Transverse colon (tissue), 3 donors: Measurements from ENCODE around the gene ERG28.

ENCODE experiments used
- EP300 ChIP-seq: sonication (generic); formaldehyde crosslinking; IDR thresholded peaks from one replicate; pipeline ENCODE4 v1.6.1; 2017; ENCODE audit warnings: antibody characterized with exemption, low read depth
- POLR2A ChIP-seq: fragments of 450-650 bp; IDR thresholded peaks from one replicate; pipeline ENCODE4 v1.6.1; 2016; ENCODE audit warnings: antibody characterized with exemption, mild to moderate bottlenecking, moderate library complexity
- TF ChIP-seq, protein P1 (sequence below), 5 experiments: fragments of 200-600 bp in 3 of 5; fragments of 450-650 bp in 2 of 5; sonication (generic) in 3 of 5; IDR thresholded peaks; 1 replicate in 2 of 5; 2 replicates in 3 of 5; pipeline ENCODE4 v1.5.1; 2016 to 2017; ENCODE audit warnings: antibody characterized with exemption in 5 of 5, inconsistent platforms in 3 of 5, mild to moderate bottlenecking in 2 of 5, moderate library complexity in 1 of 5

DNA sequence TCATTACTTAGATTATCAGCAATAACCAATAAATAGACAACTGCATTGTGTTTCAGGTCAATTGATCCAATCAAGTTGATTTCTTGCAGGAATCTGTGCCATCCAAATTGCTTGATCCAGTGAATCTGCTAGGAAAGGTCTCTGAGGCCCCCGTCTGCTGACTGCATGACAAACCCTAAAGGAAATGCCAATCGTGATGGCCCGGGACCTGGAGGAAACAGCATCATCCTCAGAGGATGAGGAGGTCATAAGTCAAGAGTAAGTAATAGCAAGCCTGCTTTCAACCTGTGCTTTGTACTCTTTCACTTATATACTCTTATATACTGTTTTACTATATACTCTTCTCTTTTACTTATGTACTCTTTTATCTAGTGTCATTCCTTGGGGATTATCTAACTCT is 2.3 kb upstream of the ERG28 start:
- TF ChIP-seq, protein P1, sequence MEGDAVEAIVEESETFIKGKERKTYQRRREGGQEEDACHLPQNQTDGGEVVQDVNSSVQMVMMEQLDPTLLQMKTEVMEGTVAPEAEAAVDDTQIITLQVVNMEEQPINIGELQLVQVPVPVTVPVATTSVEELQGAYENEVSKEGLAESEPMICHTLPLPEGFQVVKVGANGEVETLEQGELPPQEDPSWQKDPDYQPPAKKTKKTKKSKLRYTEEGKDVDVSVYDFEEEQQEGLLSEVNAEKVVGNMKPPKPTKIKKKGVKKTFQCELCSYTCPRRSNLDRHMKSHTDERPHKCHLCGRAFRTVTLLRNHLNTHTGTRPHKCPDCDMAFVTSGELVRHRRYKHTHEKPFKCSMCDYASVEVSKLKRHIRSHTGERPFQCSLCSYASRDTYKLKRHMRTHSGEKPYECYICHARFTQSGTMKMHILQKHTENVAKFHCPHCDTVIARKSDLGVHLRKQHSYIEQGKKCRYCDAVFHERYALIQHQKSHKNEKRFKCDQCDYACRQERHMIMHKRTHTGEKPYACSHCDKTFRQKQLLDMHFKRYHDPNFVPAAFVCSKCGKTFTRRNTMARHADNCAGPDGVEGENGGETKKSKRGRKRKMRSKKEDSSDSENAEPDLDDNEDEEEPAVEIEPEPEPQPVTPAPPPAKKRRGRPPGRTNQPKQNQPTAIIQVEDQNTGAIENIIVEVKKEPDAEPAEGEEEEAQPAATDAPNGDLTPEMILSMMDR (IDR thresholded peaks at IDR 0.05) = no peak
- TF ChIP-seq EP300 = no peak
- TF ChIP-seq POLR2A = no peak
